Central memory CD8-positive, alpha-beta T cell (primary cell): Measurements from ENCODE around the gene PELI2.

Experiments used
- ATAC-seq: fragments of 150-1000 bp; cut with Tn5 transposase; replicated peaks from 2 replicates; pipeline ENCODE4 v1.10.0; 2022; ENCODE audit warnings: mild to moderate bottlenecking, moderate FRiP score, moderate number of reproducible peaks; ENCODE audit not compliant: poor library complexity, severe bottlenecking; ENCODE audit errors: extremely low read depth
- DNase-seq, 2 donors: peaks; one replicate each; pipeline ENCODE4 v3.0.0; 2021; ENCODE audit warnings: low spot score in 2 of 2
- H3K27ac Mint-ChIP-seq: one replicate; pipeline ENCODE4 v1.8.0; 2022; ENCODE audit warnings: low read depth, mild to moderate bottlenecking, moderate library complexity, mixed read lengths
- H3K27me3 Mint-ChIP-seq: one replicate; pipeline ENCODE4 v1.8.0; 2022; ENCODE audit warnings: mixed read lengths
- H3K36me3 Mint-ChIP-seq: one replicate; pipeline ENCODE4 v1.8.0; 2022; ENCODE audit warnings: mild to moderate bottlenecking, moderate library complexity, mixed read lengths; ENCODE audit not compliant: insufficient read depth
- H3K4me1 Mint-ChIP-seq: one replicate; pipeline ENCODE4 v1.8.0; 2022; ENCODE audit warnings: mixed read lengths
- H3K4me3 Mint-ChIP-seq: one replicate; pipeline ENCODE4 v1.8.0; 2022; ENCODE audit warnings: mild to moderate bottlenecking, moderate library complexity, mixed read lengths
- H3K9me3 Mint-ChIP-seq: one replicate; pipeline ENCODE4 v1.8.0; 2022; ENCODE audit warnings: mixed read lengths

Gene PELI2

DNA sequence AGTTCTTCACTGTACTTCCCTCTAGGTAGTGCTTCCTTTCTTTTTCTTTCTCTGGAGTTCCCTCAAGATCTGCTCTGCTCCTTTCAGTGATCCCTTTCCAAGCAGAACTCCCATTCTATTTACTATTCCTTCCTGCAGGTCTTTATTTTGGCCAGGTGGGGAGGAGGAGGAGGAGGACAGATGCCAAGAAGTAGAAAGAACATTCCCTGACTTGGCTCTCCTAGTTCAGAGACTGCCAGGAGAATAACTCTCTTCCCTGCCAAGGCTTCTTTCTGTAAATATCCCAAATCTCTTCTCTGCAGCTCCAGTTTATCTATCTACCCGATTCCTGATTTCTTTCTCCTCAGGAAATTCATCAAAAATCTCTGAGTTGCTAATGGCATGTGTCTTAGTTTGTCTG lies 231.7 kb downstream of the PELI2 start:
- Mint-ChIP-seq H3K36me3 (peaks cover 3% of the 10 kb centered on the region), H3K27ac (no peak overlapping the region), H3K9me3 (peaks cover 6% of the 10 kb centered on the region), H3K4me1 (no peaks in the 10 kb centered on the region), H3K4me3 (no peak overlapping the region), H3K27me3 (peaks cover 18% of the 10 kb centered on the region)
- DNase-seq (no peak), ATAC-seq (no peak)
